ENCODE measurements around the gene GSDMA. TPM values are rescaled to one million over a fixed set of nuclear protein-coding genes. Genes with fewer than 3 reads are reported as not detected.
"Not testable (repeated sequence)": the region's sequence is repeated elsewhere in the genome, so short reads cannot be mapped to it uniquely, and the experiment has no call there.

GSDMA gene
- total and polyA plus RNA-seq, 4 donors = 0.26 to 0.91 (median 0.33) TPM; not detected in 1

DNA sequence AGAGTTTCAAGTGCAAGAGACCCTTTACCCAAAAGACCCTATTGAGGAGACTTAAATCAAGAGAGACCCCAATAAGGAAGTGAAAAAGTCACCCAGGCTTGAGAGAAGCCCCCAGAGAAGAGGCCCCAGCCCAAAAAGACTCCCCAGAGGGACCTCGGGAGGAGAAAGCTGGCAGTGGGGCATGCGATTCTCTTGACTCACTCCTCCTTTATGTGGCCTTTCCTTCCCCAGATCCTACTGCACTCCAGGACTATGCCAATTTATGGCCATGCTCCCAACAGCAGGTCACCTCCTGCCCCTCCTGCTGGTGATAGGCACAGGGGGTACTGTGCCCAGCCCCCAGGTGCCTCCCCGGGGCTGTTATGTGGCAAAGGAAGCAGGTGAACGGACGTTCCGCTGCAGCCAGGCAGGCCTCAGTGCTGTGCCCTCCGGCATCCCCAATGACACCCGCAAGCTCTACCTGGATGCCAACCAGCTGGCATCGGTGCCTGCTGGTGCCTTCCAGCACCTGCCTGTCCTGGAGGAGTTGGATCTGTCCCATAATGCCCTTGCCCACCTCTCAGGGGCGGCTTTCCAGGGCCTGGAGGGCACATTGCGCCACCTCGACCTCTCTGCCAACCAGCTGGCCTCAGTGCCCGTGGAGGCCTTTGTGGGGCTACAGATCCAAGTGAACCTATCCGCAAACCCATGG, 19.0 kb upstream of the GSDMA start:
- WGBS, 2 donors = 82 to 90% methylated on average over 14 of the region's 14 CpGs

GRCh38 chr17:39944393-39944711, 18.5 kb upstream of the GSDMA start:
- DNase-seq (no peak), ATAC-seq (ENCODE audit: insufficient read depth, low FRiP score) (no peak)
- no peak overlapping the region for H3K4me3 ChIP-seq
- H3K9ac ChIP-seq (ENCODE audit: insufficient read depth in 1 of 2, low read length in 2 of 2) = no peak overlapping the region
- TF ChIP-seq, protein P1, sequence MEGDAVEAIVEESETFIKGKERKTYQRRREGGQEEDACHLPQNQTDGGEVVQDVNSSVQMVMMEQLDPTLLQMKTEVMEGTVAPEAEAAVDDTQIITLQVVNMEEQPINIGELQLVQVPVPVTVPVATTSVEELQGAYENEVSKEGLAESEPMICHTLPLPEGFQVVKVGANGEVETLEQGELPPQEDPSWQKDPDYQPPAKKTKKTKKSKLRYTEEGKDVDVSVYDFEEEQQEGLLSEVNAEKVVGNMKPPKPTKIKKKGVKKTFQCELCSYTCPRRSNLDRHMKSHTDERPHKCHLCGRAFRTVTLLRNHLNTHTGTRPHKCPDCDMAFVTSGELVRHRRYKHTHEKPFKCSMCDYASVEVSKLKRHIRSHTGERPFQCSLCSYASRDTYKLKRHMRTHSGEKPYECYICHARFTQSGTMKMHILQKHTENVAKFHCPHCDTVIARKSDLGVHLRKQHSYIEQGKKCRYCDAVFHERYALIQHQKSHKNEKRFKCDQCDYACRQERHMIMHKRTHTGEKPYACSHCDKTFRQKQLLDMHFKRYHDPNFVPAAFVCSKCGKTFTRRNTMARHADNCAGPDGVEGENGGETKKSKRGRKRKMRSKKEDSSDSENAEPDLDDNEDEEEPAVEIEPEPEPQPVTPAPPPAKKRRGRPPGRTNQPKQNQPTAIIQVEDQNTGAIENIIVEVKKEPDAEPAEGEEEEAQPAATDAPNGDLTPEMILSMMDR (IDR thresholded peaks at IDR 0.05; ENCODE audit: control extremely low read depth, extremely low read depth) = no peak
- no peak overlapping the region for H3K27ac ChIP-seq (ENCODE audit: low read depth in 1 of 2, low read length in 1 of 2)
- H3K9me3 ChIP-seq (ENCODE audit: control insufficient read depth in 4 of 4, insufficient read depth in 3 of 4, low read length in 3 of 4) = no peaks in the 10 kb centered on the region
- no peaks in the 10 kb centered on the region for H3K36me3 ChIP-seq (ENCODE audit: control insufficient read depth in 4 of 4, insufficient read depth in 4 of 4, low read length in 4 of 4)
- H3K4me1 ChIP-seq (ENCODE audit: control insufficient read depth in 5 of 5, insufficient read depth in 5 of 5, low read length in 5 of 5) = peaks cover 0 to 8% (median 5%) of the 10 kb centered on the region in 5 donors
- 80 to 82% methylated on average over 10 to 16 of the region's 16 CpGs for WGBS, 2 donors
- H3K27me3 ChIP-seq (ENCODE audit: control insufficient read depth in 3 of 3, insufficient read depth in 3 of 3, low read length in 2 of 3) = no peaks in the 10 kb centered on the region

More for the DNA sequence above, 19.0 kb upstream of the GSDMA start:
- Histone ChIP-seq H3K9ac (ENCODE audit: insufficient read depth in 1 of 2, low read length in 2 of 2) (no peak overlapping the region), H3K4me3 (no peak overlapping the region), H3K36me3 (ENCODE audit: control insufficient read depth in 4 of 4, insufficient read depth in 4 of 4, low read length in 4 of 4) (no peaks in the 10 kb centered on the region), H3K27me3 (ENCODE audit: control insufficient read depth in 3 of 3, insufficient read depth in 3 of 3, low read length in 2 of 3) (no peaks in the 10 kb centered on the region), H3K4me1 (ENCODE audit: control insufficient read depth in 5 of 5, insufficient read depth in 5 of 5, low read length in 5 of 5) (peaks cover 0 to 10% (median 4%) of the 10 kb centered on the region in 5 donors), H3K27ac (ENCODE audit: low read depth in 1 of 2, low read length in 1 of 2) (no peak overlapping the region), H3K9me3 (ENCODE audit: control insufficient read depth in 4 of 4, insufficient read depth in 3 of 4, low read length in 3 of 4) (no peaks in the 10 kb centered on the region)
- ATAC-seq (ENCODE audit: insufficient read depth, low FRiP score) = no peak
- no peak for DNase-seq
- TF ChIP-seq, protein P1 (IDR thresholded peaks at IDR 0.05; ENCODE audit: control extremely low read depth, extremely low read depth) = no peak

- no peaks in the 10 kb centered on the region for H3K36me3 ChIP-seq (ENCODE audit: control insufficient read depth in 4 of 4, insufficient read depth in 4 of 4, low read length in 4 of 4)
- no peak overlapping the region for H3K9ac ChIP-seq (ENCODE audit: insufficient read depth in 1 of 2, low read length in 2 of 2)
- H3K27ac ChIP-seq (ENCODE audit: low read depth in 1 of 2, low read length in 1 of 2) = no peak overlapping the region
- no peak for DNase-seq
- H3K9me3 ChIP-seq (ENCODE audit: control insufficient read depth in 4 of 4, insufficient read depth in 3 of 4, low read length in 3 of 4) = no peaks in the 10 kb centered on the region
- TF ChIP-seq, protein P1 (IDR thresholded peaks at IDR 0.05; ENCODE audit: control extremely low read depth, extremely low read depth) = no peak
- WGBS, 2 donors = 84 to 88% methylated on average over 15 of the region's 15 CpGs
- H3K27me3 ChIP-seq (ENCODE audit: control insufficient read depth in 3 of 3, insufficient read depth in 3 of 3, low read length in 2 of 3) = no peaks in the 10 kb centered on the region
- peaks cover 0 to 10% (median 0%) of the 10 kb centered on the region in 5 donors for H3K4me1 ChIP-seq (ENCODE audit: control insufficient read depth in 5 of 5, insufficient read depth in 5 of 5, low read length in 5 of 5)
- no peak overlapping the region for H3K4me3 ChIP-seq
- ATAC-seq (ENCODE audit: insufficient read depth, low FRiP score) = no peak
Measured at GRCh38 chr17:39946551-39947330, 16.1 kb upstream of the GSDMA start.

DNA sequence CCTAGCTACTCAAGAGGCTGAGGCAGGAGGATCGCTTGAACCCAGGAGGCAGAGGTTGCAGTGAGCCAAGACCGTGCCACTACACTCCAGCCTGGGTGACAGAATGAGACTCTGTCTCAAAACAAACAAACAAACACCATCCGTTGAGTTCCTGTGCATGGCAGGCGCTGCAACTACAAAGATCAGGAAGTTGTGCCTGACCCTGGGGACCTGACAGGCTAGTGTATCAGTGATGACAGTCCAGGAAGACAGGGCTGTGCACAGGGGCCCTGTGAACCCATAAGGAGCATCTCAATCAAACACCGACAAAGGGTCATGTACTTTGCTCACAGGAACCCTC, 14.3 kb upstream of the GSDMA start:
- not testable (repeated sequence) for H3K9ac ChIP-seq (ENCODE audit: insufficient read depth in 1 of 2, low read length in 2 of 2); H3K4me3 ChIP-seq; ATAC-seq (ENCODE audit: insufficient read depth, low FRiP score); H3K9me3 ChIP-seq (ENCODE audit: control insufficient read depth in 4 of 4, insufficient read depth in 3 of 4, low read length in 3 of 4); DNase-seq; H3K36me3 ChIP-seq (ENCODE audit: control insufficient read depth in 4 of 4, insufficient read depth in 4 of 4, low read length in 4 of 4); H3K27me3 ChIP-seq (ENCODE audit: control insufficient read depth in 3 of 3, insufficient read depth in 3 of 3, low read length in 2 of 3)
- peaks cover 0 to 16% (median 0%) of the 10 kb centered on the region in 5 donors for H3K4me1 ChIP-seq (ENCODE audit: control insufficient read depth in 5 of 5, insufficient read depth in 5 of 5, low read length in 5 of 5)
- peak overlapping the region in 1 of 2 donors; percentile 87 for H3K27ac ChIP-seq (ENCODE audit: low read depth in 1 of 2, low read length in 1 of 2)
- WGBS, 2 donors = 70 to 75% methylated on average over 5 of the region's 5 CpGs

Data from lung (tissue), 12 donors.